ENCODE measurements around the gene KDM7A.

GRCh38 chr7:140222814-140223213, 46.0 kb upstream of the KDM7A start:
- TF ChIP-seq YY1 (IDR thresholded peaks at IDR 0.05; ENCODE audit: insufficient read depth, insufficient read length): no peak
- TF ChIP-seq ZNF274 (IDR thresholded peaks at IDR 0.05; ENCODE audit: low read depth, low read length): no peak
- no peak for TF ChIP-seq SUZ12 (IDR thresholded peaks at IDR 0.05; ENCODE audit: extremely low read depth, insufficient read depth, insufficient read length)

Data from NT2/D1 (cell line).